Measurements from ENCODE around the gene AGO3. TPM values are rescaled to one million over a fixed set of nuclear protein-coding genes. Genes with fewer than 3 reads are reported as not detected.
"Not testable (repeated sequence)": the region's sequence is repeated elsewhere in the genome, so short reads cannot be mapped to it uniquely, and the experiment has no call there.

Gene AGO3
- total RNA-seq, 2 donors from 2014 or later, result 47.5 to 49.9 TPM

GRCh38 chr1:35947547-35947946, 16.6 kb downstream of the AGO3 start:
- no peak for TF ChIP-seq CTCF (IDR thresholded peaks at IDR 0.05)
- Histone ChIP-seq H3K9me3 (no peaks in the 10 kb centered on the region), H3K27me3 (replicated peaks; ENCODE audit: insufficient read depth) (no peaks in the 10 kb centered on the region)

GRCh38 chr1:35958558-35958957, 27.7 kb downstream of the AGO3 start:
- H3K4me1 ChIP-seq (ENCODE audit: control insufficient read depth in 1 of 2, low read depth in 2 of 2), result peaks cover 0 to 7% of the 10 kb centered on the region in 2 donors
- no peaks in the 10 kb centered on the region for H3K27me3 ChIP-seq (replicated peaks; ENCODE audit: insufficient read depth)
- no peak for ATAC-seq (ENCODE audit: insufficient number of reproducible peaks, low FRiP score, low read depth)
- DNase-seq (ENCODE audit: low spot score), result no peak
- H3K27ac ChIP-seq, result no peak overlapping the region
- TF ChIP-seq CTCF (IDR thresholded peaks at IDR 0.05), result no peak
- no peak overlapping the region for H3K4me3 ChIP-seq
- H3K36me3 ChIP-seq, result no peaks in the 10 kb centered on the region
- H3K9me3 ChIP-seq, result no peaks in the 10 kb centered on the region

More at GRCh38 chr1:35947547-35947946, 16.6 kb downstream of the AGO3 start:
- DNase-seq (ENCODE audit: low spot score) (no peak), ATAC-seq (ENCODE audit: insufficient number of reproducible peaks, low FRiP score, low read depth) (no peak)
- Histone ChIP-seq H3K4me1 (ENCODE audit: control insufficient read depth in 1 of 2, low read depth in 2 of 2) (peaks cover 0 to 6% of the 10 kb centered on the region in 2 donors), H3K4me3 (no peak overlapping the region), H3K27ac (no peak overlapping the region), H3K36me3 (no peaks in the 10 kb centered on the region)

GRCh38 chr1:35959304-35959703, 28.4 kb downstream of the AGO3 start:
- Histone ChIP-seq H3K27ac (no peak overlapping the region), H3K4me3 (no peak overlapping the region), H3K4me1 (ENCODE audit: control insufficient read depth in 1 of 2, low read depth in 2 of 2) (peaks cover 0 to 7% of the 10 kb centered on the region in 2 donors), H3K9me3 (no peaks in the 10 kb centered on the region), H3K27me3 (replicated peaks; ENCODE audit: insufficient read depth) (no peaks in the 10 kb centered on the region), H3K36me3 (no peaks in the 10 kb centered on the region)
- DNase-seq (ENCODE audit: low spot score) (no peak), ATAC-seq (ENCODE audit: insufficient number of reproducible peaks, low FRiP score, low read depth) (no peak)
- no peak for TF ChIP-seq CTCF (IDR thresholded peaks at IDR 0.05)

GRCh38 chr1:35962952-35963351, 32.0 kb downstream of the AGO3 start:
- Histone ChIP-seq H3K4me1 (ENCODE audit: control insufficient read depth in 1 of 2, low read depth in 2 of 2) (peaks cover 0 to 7% of the 10 kb centered on the region in 2 donors), H3K27ac (no peak overlapping the region), H3K4me3 (no peak overlapping the region), H3K36me3 (no peaks in the 10 kb centered on the region), H3K27me3 (replicated peaks; ENCODE audit: insufficient read depth) (no peaks in the 10 kb centered on the region), H3K9me3 (no peaks in the 10 kb centered on the region)
- ATAC-seq (ENCODE audit: insufficient number of reproducible peaks, low FRiP score, low read depth) (no peak), DNase-seq (ENCODE audit: low spot score) (no peak)
- TF ChIP-seq CTCF (IDR thresholded peaks at IDR 0.05), result no peak

GRCh38 chr1:35964277-35964676, 33.4 kb downstream of the AGO3 start:
- not testable (repeated sequence) for H3K27me3 ChIP-seq (replicated peaks; ENCODE audit: insufficient read depth); H3K36me3 ChIP-seq; H3K4me1 ChIP-seq (ENCODE audit: control insufficient read depth in 1 of 2, low read depth in 2 of 2); DNase-seq (ENCODE audit: low spot score); H3K9me3 ChIP-seq; H3K4me3 ChIP-seq; H3K27ac ChIP-seq; ATAC-seq (ENCODE audit: insufficient number of reproducible peaks, low FRiP score, low read depth)

GRCh38 chr1:35968396-35968795, 37.5 kb downstream of the AGO3 start:
- Histone ChIP-seq H3K27ac (no peak overlapping the region), H3K4me1 (ENCODE audit: control insufficient read depth in 1 of 2, low read depth in 2 of 2) (no peaks in the 10 kb centered on the region), H3K9me3 (no peaks in the 10 kb centered on the region), H3K36me3 (peaks cover 5% of the 10 kb centered on the region), H3K27me3 (replicated peaks; ENCODE audit: insufficient read depth) (no peaks in the 10 kb centered on the region), H3K4me3 (no peak overlapping the region)
- no peak for TF ChIP-seq CTCF (IDR thresholded peaks at IDR 0.05)
- no peak for DNase-seq (ENCODE audit: low spot score)
- no peak for ATAC-seq (ENCODE audit: insufficient number of reproducible peaks, low FRiP score, low read depth)
